Fibroblast of lung (primary cell): ENCODE measurements around the gene PRPSAP2.

Source experiments
- EZH2 ChIP-seq: IDR thresholded peaks from 2 replicates; pipeline ENCODE4 v1.5.1; 2012; ENCODE audit warnings: low read length, control low read depth, mild to moderate bottlenecking; ENCODE audit errors: missing control alignments
- TF ChIP-seq, protein P1 (sequence below), 2 donors: IDR thresholded peaks in 1 of 2; conservative IDR thresholded peaks in 1 of 2; 1 replicate in 1 of 2; 2 replicates in 1 of 2; pipeline ENCODE4 v1.5.1; 2011 to 2012; ENCODE audit warnings: low read length in 2 of 2, control low read depth in 1 of 2, inconsistent platforms in 1 of 2, low read depth in 1 of 2, mild to moderate bottlenecking in 1 of 2

DNA sequence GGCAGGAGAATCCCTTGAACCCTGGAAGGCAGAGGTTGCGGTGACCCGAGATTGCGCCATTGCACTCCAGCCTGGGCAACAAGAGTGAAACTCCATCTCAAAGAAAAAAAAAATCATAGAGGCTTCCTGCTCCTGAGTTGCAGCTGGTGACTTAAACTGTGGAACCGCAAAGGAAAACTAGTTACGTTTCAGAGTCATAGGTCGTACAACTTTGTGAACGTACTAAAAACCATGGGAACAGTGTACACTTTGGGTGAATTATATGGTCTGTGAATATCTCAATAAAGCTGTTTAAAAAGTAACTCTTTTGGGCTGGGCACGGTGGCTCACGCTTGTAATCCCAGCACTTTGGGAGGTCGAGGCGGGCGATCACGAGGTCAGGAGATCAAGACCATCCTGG is 117.7 kb downstream of the PRPSAP2 start:
- TF ChIP-seq, protein P1, sequence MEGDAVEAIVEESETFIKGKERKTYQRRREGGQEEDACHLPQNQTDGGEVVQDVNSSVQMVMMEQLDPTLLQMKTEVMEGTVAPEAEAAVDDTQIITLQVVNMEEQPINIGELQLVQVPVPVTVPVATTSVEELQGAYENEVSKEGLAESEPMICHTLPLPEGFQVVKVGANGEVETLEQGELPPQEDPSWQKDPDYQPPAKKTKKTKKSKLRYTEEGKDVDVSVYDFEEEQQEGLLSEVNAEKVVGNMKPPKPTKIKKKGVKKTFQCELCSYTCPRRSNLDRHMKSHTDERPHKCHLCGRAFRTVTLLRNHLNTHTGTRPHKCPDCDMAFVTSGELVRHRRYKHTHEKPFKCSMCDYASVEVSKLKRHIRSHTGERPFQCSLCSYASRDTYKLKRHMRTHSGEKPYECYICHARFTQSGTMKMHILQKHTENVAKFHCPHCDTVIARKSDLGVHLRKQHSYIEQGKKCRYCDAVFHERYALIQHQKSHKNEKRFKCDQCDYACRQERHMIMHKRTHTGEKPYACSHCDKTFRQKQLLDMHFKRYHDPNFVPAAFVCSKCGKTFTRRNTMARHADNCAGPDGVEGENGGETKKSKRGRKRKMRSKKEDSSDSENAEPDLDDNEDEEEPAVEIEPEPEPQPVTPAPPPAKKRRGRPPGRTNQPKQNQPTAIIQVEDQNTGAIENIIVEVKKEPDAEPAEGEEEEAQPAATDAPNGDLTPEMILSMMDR (conservative IDR thresholded peaks at IDR 0.05 in 1 of 2, IDR thresholded peaks at IDR 0.05 in 1 of 2; ENCODE audit: low read depth in 1 of 2, low read length in 2 of 2) = no peak
- no peak for TF ChIP-seq EZH2
